HFFc6 (cell line): Measurements from ENCODE around the gene LRP5. TPM values are rescaled to one million over a fixed set of nuclear protein-coding genes. Genes with fewer than 3 reads are reported as not detected.

Experiments used
- DNase-seq: peaks from one replicate; pipeline ENCODE4 v3.0.0-alpha.2; 2018
- H3K27ac Mint-ChIP-seq: 2 replicates; pipeline ENCODE4 v1.8.0; 2020; ENCODE audit warnings: mild to moderate bottlenecking, mixed read lengths
- H3K27me3 Mint-ChIP-seq: 2 replicates; pipeline ENCODE4 v1.8.0; 2021; ENCODE audit warnings: mild to moderate bottlenecking, moderate library complexity, mixed read lengths; ENCODE audit not compliant: insufficient read depth
- H3K36me3 Mint-ChIP-seq: 2 replicates; pipeline ENCODE4 v1.8.0; 2021; ENCODE audit warnings: low read depth, mixed read lengths
- H3K4me1 Mint-ChIP-seq: 2 replicates; pipeline ENCODE4 v1.8.0; 2020; ENCODE audit warnings: low read depth, mixed read lengths
- H3K4me3 Mint-ChIP-seq: 2 replicates; pipeline ENCODE4 v1.8.0; 2020; ENCODE audit warnings: mild to moderate bottlenecking, moderate library complexity, mixed read lengths
- H3K9me3 Mint-ChIP-seq: 2 replicates; pipeline ENCODE4 v1.8.0; 2020; ENCODE audit warnings: mild to moderate bottlenecking, mixed read lengths
- total RNA-seq, 6 experiments: library from RNA; stranded (reverse); fragmentation: NEBNext Ultra II Directional; extraction: Animal tissue kit (Norgen Biotek cat#: 25700); gene quantifications; 2 replicates in 1 of 6; 3 replicates in 5 of 6; pipeline ENCODE4 v1.2.3, GENCODE V29; 2021
- TF ChIP-seq, protein P1 (sequence below): fragments of 200-600 bp; sonication (generic); IDR thresholded peaks from 2 replicates; pipeline ENCODE4 v1.5.0; 2021; ENCODE audit warnings: antibody characterized with exemption, mild to moderate bottlenecking

Gene LRP5
- total RNA-seq, 6 experiments from 2014 or later = 2.5 to 14.9 (median 3.8) TPM

DNA sequence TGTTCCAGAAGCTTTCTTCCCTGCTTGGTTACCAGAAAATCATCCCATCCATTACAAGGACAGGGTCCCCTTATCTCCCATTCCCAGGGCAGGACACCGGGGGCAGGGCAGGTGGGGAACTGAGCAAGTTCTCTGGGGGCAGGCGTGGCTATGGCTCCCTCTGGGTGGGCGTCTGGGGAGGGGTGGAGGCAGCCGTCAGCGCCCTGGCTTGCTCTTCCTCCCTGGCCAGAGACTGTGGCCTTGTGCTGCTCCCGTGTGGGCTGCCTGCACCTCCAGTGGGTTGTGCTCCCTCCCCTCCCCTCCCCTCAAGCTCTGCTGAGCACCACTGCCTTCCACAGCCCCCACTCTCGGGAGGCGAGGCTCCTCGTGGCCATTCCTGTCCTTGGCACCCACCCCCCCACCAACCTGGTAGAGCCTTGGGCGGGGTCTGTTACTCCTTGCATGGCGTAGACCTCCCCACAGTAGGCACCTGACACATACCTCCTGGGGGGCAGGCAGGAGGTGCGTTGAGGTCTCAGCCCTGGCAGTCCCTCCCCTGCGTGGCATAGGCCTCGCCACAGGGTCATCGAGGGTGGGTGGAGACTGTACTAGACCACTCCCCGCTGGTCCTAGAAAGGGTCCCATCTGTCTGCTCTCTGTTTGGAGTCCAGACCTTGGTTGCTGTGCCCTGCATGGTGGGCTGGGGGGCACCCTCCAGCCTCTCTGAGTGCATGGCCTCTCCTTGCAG is 123.9 kb downstream of the LRP5 start:
- peaks cover 9% of the 10 kb centered on the region for H3K4me1 Mint-ChIP-seq
- no peaks in the 10 kb centered on the region for H3K36me3 Mint-ChIP-seq
- TF ChIP-seq, protein P1, sequence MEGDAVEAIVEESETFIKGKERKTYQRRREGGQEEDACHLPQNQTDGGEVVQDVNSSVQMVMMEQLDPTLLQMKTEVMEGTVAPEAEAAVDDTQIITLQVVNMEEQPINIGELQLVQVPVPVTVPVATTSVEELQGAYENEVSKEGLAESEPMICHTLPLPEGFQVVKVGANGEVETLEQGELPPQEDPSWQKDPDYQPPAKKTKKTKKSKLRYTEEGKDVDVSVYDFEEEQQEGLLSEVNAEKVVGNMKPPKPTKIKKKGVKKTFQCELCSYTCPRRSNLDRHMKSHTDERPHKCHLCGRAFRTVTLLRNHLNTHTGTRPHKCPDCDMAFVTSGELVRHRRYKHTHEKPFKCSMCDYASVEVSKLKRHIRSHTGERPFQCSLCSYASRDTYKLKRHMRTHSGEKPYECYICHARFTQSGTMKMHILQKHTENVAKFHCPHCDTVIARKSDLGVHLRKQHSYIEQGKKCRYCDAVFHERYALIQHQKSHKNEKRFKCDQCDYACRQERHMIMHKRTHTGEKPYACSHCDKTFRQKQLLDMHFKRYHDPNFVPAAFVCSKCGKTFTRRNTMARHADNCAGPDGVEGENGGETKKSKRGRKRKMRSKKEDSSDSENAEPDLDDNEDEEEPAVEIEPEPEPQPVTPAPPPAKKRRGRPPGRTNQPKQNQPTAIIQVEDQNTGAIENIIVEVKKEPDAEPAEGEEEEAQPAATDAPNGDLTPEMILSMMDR = no peak
- no peaks in the 10 kb centered on the region for H3K27me3 Mint-ChIP-seq
- DNase-seq = no peak
- no peak overlapping the region for H3K27ac Mint-ChIP-seq
- H3K9me3 Mint-ChIP-seq = no peaks in the 10 kb centered on the region
- H3K4me3 Mint-ChIP-seq = no peak overlapping the region

DNA sequence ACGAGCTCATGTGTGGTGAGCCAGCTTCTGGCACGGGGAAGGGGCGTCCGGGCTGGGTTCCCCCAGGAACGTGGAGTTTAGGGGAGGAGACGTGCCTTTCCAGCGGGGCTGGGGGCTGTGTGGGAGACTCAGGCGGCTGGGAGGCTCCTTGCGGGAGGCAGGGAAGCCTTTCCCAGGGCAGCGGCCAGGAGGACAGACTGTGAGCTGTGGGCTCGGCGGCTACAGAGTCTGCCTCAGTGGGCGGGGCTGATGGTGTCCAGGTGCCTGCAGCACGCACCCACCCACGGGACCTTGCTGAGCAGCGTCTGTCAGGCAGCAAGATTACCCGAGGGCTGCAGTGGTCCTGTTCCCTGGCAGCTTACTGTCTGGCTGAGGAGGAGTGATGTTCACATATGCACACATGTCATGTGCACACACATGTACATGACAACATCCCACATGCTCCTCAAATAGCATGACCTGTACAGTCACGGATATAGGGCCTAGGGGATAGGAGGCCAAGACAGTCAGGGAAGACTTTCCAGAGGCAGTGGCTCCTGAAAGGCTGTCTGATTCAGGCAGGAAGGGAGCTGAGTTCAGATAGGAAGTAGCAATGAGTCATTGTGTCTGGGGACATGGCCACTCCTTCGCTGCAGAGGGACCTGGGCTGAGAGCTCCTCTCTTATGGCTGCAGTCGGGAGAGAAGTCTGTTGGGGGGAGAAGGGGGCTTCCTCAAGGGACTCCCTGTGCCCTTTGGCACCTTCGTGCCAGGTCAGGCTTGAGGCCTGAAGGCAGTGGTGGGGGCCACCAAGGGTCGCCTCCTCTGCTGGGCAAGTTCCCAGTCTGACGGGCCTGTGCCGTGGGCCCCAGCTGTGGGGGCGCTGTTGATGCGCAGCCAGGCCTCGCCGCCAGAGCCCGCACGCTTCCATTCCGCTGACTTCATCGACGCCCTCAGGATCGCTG is 124.9 kb downstream of the LRP5 start:
- no peaks in the 10 kb centered on the region for H3K36me3 Mint-ChIP-seq
- H3K9me3 Mint-ChIP-seq = no peaks in the 10 kb centered on the region

DNA sequence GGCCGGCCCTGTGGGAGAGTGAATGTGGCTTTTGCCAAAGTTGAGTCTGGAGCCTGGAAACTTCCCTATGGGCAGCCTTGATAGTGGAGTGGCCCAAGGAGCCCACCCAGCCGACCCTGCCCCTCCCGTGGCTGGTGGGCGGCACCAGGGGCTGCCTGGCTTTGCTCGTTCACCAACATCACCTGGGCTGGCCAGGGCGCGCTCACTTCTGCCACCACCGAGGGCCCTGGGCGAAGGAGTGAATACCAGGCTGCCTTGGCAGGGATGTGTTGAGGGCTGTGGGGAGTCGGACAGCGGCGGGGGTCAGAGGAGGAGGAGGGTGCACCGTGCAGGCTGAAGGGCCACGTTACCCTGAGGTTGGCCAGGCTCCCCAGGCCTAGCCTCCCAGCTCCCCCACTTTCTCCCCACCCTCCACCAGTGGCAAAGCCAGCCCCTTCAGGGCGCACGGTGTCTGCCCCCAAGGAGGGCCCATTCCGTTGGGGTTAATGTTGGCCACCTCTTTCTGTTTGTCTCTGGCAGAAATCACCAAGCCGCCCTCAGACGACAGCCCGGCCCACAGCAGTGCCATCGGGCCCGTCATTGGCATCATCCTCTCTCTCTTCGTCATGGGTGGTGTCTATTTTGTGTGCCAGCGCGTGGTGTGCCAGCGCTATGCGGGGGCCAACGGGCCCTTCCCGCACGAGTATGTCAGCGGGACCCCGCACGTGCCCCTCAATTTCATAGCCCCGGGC is 125.7 kb downstream of the LRP5 start:
- no peaks in the 10 kb centered on the region for H3K27me3 Mint-ChIP-seq
- H3K36me3 Mint-ChIP-seq = no peaks in the 10 kb centered on the region
- no peak overlapping the region for H3K4me3 Mint-ChIP-seq
- DNase-seq = no peak
- H3K9me3 Mint-ChIP-seq = no peaks in the 10 kb centered on the region
- no peak overlapping the region for H3K27ac Mint-ChIP-seq
- TF ChIP-seq, protein P1 = no peak
- H3K4me1 Mint-ChIP-seq = peaks cover 17% of the 10 kb centered on the region

More for the DNA sequence above, 124.9 kb downstream of the LRP5 start:
- peak; percentile 65 for DNase-seq
- TF ChIP-seq, protein P1 = peak; percentile 9; the same call in 1 of the 2 replicates
- Mint-ChIP-seq H3K4me3 (no peak overlapping the region), H3K27me3 (no peaks in the 10 kb centered on the region), H3K4me1 (peaks cover 17% of the 10 kb centered on the region), H3K27ac (peak overlapping the region; percentile 64)

DNA sequence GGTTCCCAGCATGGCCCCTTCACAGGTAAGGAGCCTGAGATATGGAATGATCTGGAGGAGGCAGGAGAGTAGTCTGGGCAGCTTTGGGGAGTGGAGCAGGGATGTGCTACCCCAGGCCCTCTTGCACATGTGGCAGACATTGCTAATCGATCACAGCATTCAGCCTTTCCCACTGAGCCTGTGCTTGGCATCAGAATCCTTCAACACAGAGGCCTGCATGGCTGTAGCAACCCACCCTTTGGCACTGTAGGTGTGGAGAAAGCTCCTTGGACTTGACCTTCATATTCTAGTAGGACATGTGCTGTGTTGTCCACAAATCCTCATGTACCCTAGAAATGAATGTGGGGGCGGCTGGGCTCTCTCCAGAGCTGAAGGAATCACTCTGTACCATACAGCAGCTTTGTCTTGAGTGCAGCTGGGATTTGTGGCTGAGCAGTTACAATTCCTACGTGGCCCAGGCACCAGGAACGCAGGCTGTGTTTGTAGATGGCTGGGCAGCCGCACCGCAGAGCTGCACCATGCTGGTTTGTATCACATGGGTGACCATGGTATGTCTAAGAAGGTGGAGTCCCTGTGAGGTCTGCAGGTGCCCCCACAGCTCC is 126.4 kb downstream of the LRP5 start:
- no peak for DNase-seq
- H3K27me3 Mint-ChIP-seq = no peaks in the 10 kb centered on the region
- no peak overlapping the region for H3K4me3 Mint-ChIP-seq
- no peak overlapping the region for H3K27ac Mint-ChIP-seq
- peaks cover 17% of the 10 kb centered on the region for H3K4me1 Mint-ChIP-seq
- H3K9me3 Mint-ChIP-seq = no peaks in the 10 kb centered on the region
- TF ChIP-seq, protein P1 = no peak
- H3K36me3 Mint-ChIP-seq = no peaks in the 10 kb centered on the region
